MM.1S (cell line): Measurements from ENCODE around the gene AMOTL2.

Source experiments
- DNase-seq: peaks from one replicate; pipeline ENCODE4 v3.0.0-alpha.2; 2015
- H2AFZ ChIP-seq: fragments of 300-600 bp; sonication (generic); 2 replicates; pipeline ENCODE4 v1.6.0; 2016; ENCODE audit warnings: antibody characterized with exemption, low read length
- H3F3A ChIP-seq: fragments of 300-600 bp; sonication (generic); 2 replicates; pipeline ENCODE4 v1.6.1; 2016; ENCODE audit warnings: mild to moderate bottlenecking, antibody characterized with exemption, low read length, moderate library complexity, mixed read lengths; ENCODE audit not compliant: insufficient read depth
- H3K27ac ChIP-seq: fragments of 300-600 bp; sonication (generic); 2 replicates; pipeline ENCODE4 v1.5.1; 2016; ENCODE audit warnings: mild to moderate bottlenecking, low read length
- H3K27me3 ChIP-seq: fragments of 300-600 bp; sonication (generic); replicated peaks from 2 replicates; pipeline ENCODE4 v1.6.0; 2016; ENCODE audit warnings: low read length; ENCODE audit not compliant: insufficient read depth
- H3K36me3 ChIP-seq: fragments of 300-600 bp; sonication (generic); replicated peaks from 2 replicates; pipeline ENCODE4 v1.6.1; 2016; ENCODE audit warnings: mild to moderate bottlenecking, low read length, mixed read lengths; ENCODE audit not compliant: insufficient read depth
- H3K4me1 ChIP-seq: fragments of 300-600 bp; sonication (generic); 2 replicates; pipeline ENCODE4 v1.6.1; 2016; ENCODE audit warnings: low read length, mixed read lengths
- H3K4me2 ChIP-seq: fragments of 300-600 bp; sonication (generic); 2 replicates; pipeline ENCODE4 v1.6.0; 2016; ENCODE audit warnings: low read depth, low read length
- H3K4me3 ChIP-seq: fragments of 300-600 bp; sonication (generic); 2 replicates; pipeline ENCODE4 v1.5.1; 2016; ENCODE audit warnings: low read length, mixed read lengths
- H3K79me2 ChIP-seq: fragments of 300-600 bp; sonication (generic); 2 replicates; pipeline ENCODE4 v1.6.1; 2016; ENCODE audit warnings: mixed run types, low read length, mixed read lengths
- H3K9ac ChIP-seq: fragments of 300-600 bp; sonication (generic); 2 replicates; pipeline ENCODE4 v1.6.1; 2016; ENCODE audit warnings: low read length, mixed read lengths
- H3K9me2 ChIP-seq: fragments of 300-600 bp; sonication (generic); replicated peaks from 2 replicates; pipeline ENCODE4 v1.6.1; 2016; ENCODE audit warnings: mild to moderate bottlenecking, low read length, mixed read lengths; ENCODE audit not compliant: insufficient read depth
- H3K9me3 ChIP-seq: fragments of 300-600 bp; sonication (generic); replicated peaks from 2 replicates; pipeline ENCODE4 v1.6.1; 2016; ENCODE audit warnings: mild to moderate bottlenecking, low read length, mixed read lengths; ENCODE audit not compliant: insufficient read depth
- H4K20me1 ChIP-seq: fragments of 300-600 bp; sonication (generic); 2 replicates; pipeline ENCODE4 v1.6.1; 2016; ENCODE audit warnings: mild to moderate bottlenecking, low read length, moderate library complexity, mixed read lengths; ENCODE audit not compliant: insufficient read depth
- CTCF ChIP-seq: fragments of 300-600 bp; sonication (generic); IDR thresholded peaks from 2 replicates; pipeline ENCODE4 v1.5.1; 2016; ENCODE audit warnings: antibody characterized with exemption, low read length, mixed read lengths
- EZH2 ChIP-seq: fragments of 300-600 bp; sonication (generic); optimal IDR thresholded peaks from 2 replicates; pipeline ENCODE3; 2017; ENCODE audit warnings: low read depth, mild to moderate bottlenecking, antibody characterized with exemption, low read length, mixed read lengths
- EZH2phosphoT487 ChIP-seq: fragments of 300-600 bp; sonication (generic); IDR thresholded peaks from 2 replicates; pipeline ENCODE4 v1.6.1; 2018; ENCODE audit warnings: antibody characterized with exemption, low read length

Gene AMOTL2

DNA sequence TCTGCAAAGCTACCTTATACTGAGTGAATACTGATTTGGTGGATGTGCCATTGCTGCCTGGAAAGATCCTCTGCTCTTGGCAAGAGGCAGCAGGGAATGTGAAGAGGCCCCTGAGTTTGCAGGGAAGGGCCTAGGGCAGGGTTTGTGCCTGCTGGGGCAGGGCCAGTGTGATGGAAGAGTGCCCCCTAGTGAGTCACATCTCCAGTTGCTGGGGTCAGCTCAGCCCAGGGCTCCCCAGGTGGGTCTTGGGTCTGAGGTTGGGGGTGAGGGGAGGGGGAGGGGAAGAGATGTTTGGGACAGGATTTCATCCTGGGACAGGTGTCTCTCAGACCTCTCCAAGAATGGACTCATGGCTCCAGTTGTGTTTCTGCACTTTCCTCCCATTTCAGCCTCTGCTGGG, 4.1 kb upstream of the AMOTL2 start:
- Histone ChIP-seq H3K9me2 (no peaks in the 10 kb centered on the region), H3K36me3 (no peaks in the 10 kb centered on the region), H3K4me3 (no peak overlapping the region), H3K9ac (no peak overlapping the region), H4K20me1 (no peaks in the 10 kb centered on the region), H3K9me3 (no peaks in the 10 kb centered on the region), H3K27ac (no peak overlapping the region), H3K4me2 (no peak overlapping the region), H3K27me3 (peaks cover 32% of the 10 kb centered on the region), H3K4me1 (no peaks in the 10 kb centered on the region), H3F3A (no peaks in the 10 kb centered on the region), H2AFZ (no peak overlapping the region), H3K79me2 (no peaks in the 10 kb centered on the region)
- no peak for DNase-seq
- peak; percentile 59 for TF ChIP-seq CTCF
- no peak for TF ChIP-seq EZH2
- no peak for TF ChIP-seq EZH2phosphoT487

DNA sequence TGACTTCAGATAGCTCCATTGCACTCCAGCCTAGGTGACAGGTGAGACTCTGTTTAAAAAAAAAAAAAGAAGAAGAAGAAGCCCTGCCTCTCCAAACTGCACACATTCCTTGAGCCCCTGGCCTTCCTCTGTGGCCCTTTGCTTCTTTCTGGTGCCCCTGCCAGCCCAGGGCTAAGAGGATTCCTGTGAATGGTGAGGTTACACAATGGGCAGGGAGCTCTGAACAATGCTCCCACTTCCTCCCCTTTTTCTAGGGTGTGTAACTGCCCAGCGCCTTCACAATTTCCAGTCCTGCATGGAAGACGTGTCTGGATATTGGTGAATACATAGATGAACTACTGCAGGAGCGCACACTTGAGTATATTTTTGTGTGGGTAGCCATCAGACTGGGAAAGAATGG, 3.6 kb upstream of the AMOTL2 start:
- Histone ChIP-seq H4K20me1 (no peaks in the 10 kb centered on the region), H3K4me2 (no peak overlapping the region), H3K79me2 (no peaks in the 10 kb centered on the region), H3K9me3 (no peaks in the 10 kb centered on the region), H3K9me2 (no peaks in the 10 kb centered on the region), H3K4me3 (no peak overlapping the region), H3K4me1 (no peaks in the 10 kb centered on the region), H3K27me3 (peaks cover 37% of the 10 kb centered on the region), H2AFZ (no peak overlapping the region), H3K9ac (no peak overlapping the region), H3F3A (no peaks in the 10 kb centered on the region), H3K36me3 (no peaks in the 10 kb centered on the region), H3K27ac (no peak overlapping the region)
- TF ChIP-seq EZH2: no peak
- TF ChIP-seq EZH2phosphoT487: no peak
- no peak for TF ChIP-seq CTCF
- DNase-seq: no peak

DNA sequence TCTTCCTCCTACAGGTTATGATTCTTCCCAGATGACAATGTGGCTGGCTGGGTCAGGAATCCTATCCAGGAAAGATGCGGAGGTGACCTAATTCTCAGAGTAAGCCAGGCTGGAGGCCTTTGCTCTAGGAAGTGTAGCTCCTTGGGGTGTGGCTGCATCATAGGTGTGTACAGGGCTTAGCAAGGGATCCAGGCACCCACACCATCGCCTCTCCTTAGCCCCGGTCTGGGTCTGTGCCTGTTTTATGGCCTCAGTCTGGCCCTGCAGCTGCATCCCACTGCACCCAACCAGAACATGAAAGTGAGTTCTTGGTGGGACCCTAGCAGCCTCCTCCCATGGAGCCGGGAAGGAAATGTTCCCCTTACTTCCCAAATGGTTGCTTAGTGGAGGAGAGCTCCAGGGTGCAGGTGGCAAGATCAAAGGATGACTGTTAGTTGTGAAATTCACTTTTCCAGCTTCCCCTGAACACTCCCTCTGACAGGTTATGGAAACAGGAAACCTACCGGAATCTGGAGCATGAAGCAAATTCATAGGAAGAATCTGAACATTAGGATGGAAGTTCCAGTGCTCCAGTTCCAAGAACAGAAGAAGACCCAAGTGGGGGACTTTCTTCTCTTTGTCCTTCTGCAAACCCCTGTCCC, 2.7 kb upstream of the AMOTL2 start:
- TF ChIP-seq EZH2: no peak
- no peak overlapping the region for H3K27ac ChIP-seq
- no peak overlapping the region for H3K4me2 ChIP-seq

GRCh38 chr3:134376385-134376765, 2.1 kb upstream of the AMOTL2 start:
- no peak overlapping the region for H3K4me2 ChIP-seq
- H3K36me3 ChIP-seq: no peaks in the 10 kb centered on the region
- H3F3A ChIP-seq: no peaks in the 10 kb centered on the region
- H3K4me3 ChIP-seq: no peak overlapping the region
- H3K27ac ChIP-seq: no peak overlapping the region
- H4K20me1 ChIP-seq: no peaks in the 10 kb centered on the region
- no peaks in the 10 kb centered on the region for H3K79me2 ChIP-seq
- no peaks in the 10 kb centered on the region for H3K9me3 ChIP-seq
- no peaks in the 10 kb centered on the region for H3K4me1 ChIP-seq
- TF ChIP-seq EZH2phosphoT487 (no peak), CTCF (no peak), EZH2 (no peak)
- no peak overlapping the region for H2AFZ ChIP-seq
- H3K9me2 ChIP-seq: no peaks in the 10 kb centered on the region
- no peak for DNase-seq
- peaks cover 37% of the 10 kb centered on the region for H3K27me3 ChIP-seq
- no peak overlapping the region for H3K9ac ChIP-seq

More for the DNA sequence above, 2.7 kb upstream of the AMOTL2 start:
- H3K9me2 ChIP-seq: no peaks in the 10 kb centered on the region
- H3K27me3 ChIP-seq: peaks cover 37% of the 10 kb centered on the region
- no peaks in the 10 kb centered on the region for H4K20me1 ChIP-seq
- no peak for DNase-seq
- no peaks in the 10 kb centered on the region for H3K4me1 ChIP-seq
- no peaks in the 10 kb centered on the region for H3F3A ChIP-seq
- H3K36me3 ChIP-seq: no peaks in the 10 kb centered on the region
- H3K9me3 ChIP-seq: no peaks in the 10 kb centered on the region
- no peak overlapping the region for H3K4me3 ChIP-seq
- H3K9ac ChIP-seq: no peak overlapping the region
- H2AFZ ChIP-seq: no peak overlapping the region
- H3K79me2 ChIP-seq: no peaks in the 10 kb centered on the region
